Smooth muscle cell (in vitro differentiated cells): ENCODE data around the gene TUB. TPM values are rescaled to one million over a fixed set of nuclear protein-coding genes. Genes with fewer than 3 reads are reported as not detected.

Experiments used
- DNase-seq: peaks from one replicate; lab custom pipeline; 2025; ENCODE audit not compliant: unreplicated experiment; lab: John Stamatoyannopoulos, UW
- H2AFZ ChIP-seq: fragments of 200-600 bp; sonication (generic); 2 replicates; pipeline ENCODE4 v1.6.0; 2016; ENCODE audit warnings: antibody characterized with exemption, low read depth, mild to moderate bottlenecking
- H3F3A ChIP-seq: fragments of 200-600 bp; sonication (generic); 2 replicates; pipeline ENCODE4 v1.6.0; 2017; ENCODE audit warnings: antibody characterized with exemption, low read depth
- H3K27ac ChIP-seq: fragments of 200-600 bp; sonication (generic); 2 replicates; pipeline ENCODE4 v1.5.1; 2016; ENCODE audit warnings: low read depth, mild to moderate bottlenecking
- H3K27me3 ChIP-seq: fragments of 200-600 bp; sonication (generic); 2 replicates; pipeline ENCODE4 v1.6.1; 2016; ENCODE audit warnings: low read depth, mild to moderate bottlenecking
- H3K36me3 ChIP-seq: fragments of 200-600 bp; sonication (generic); 2 replicates; pipeline ENCODE4 v1.5.1; 2016; ENCODE audit warnings: low read depth
- H3K4me1 ChIP-seq: fragments of 200-600 bp; sonication (generic); 2 replicates; pipeline ENCODE4 v1.5.1; 2016; ENCODE audit warnings: low read depth
- H3K4me2 ChIP-seq: fragments of 200-600 bp; sonication (generic); 2 replicates; pipeline ENCODE4 v1.6.0; 2016; ENCODE audit warnings: mild to moderate bottlenecking
- H3K4me3 ChIP-seq: fragments of 200-600 bp; sonication (generic); 2 replicates; pipeline ENCODE4 v1.5.1; 2016; ENCODE audit warnings: mild to moderate bottlenecking
- H3K79me2 ChIP-seq: fragments of 200-600 bp; sonication (generic); 2 replicates; pipeline ENCODE4 v1.6.0; 2016; ENCODE audit warnings: low read depth, mild to moderate bottlenecking
- H3K9ac ChIP-seq: fragments of 200-600 bp; sonication (generic); 2 replicates; pipeline ENCODE4 v1.6.0; 2016; ENCODE audit warnings: low read depth
- H3K9me3 ChIP-seq: fragments of 200-600 bp; sonication (generic); replicated peaks from 2 replicates; pipeline ENCODE4 v1.5.1; 2016; ENCODE audit warnings: low read depth
- H4K20me1 ChIP-seq: fragments of 200-600 bp; sonication (generic); 2 replicates; pipeline ENCODE4 v1.6.0; 2016; ENCODE audit warnings: low read depth
- CTCF ChIP-seq: fragments of 200-600 bp; sonication (generic); IDR thresholded peaks from 2 replicates; pipeline ENCODE4 v1.5.1; 2017; ENCODE audit warnings: borderline replicate concordance, mild to moderate bottlenecking, antibody characterized with exemption; ENCODE audit not compliant: insufficient read depth, poor library complexity, severe bottlenecking
- WGBS: methylation state at CpG from one replicate; pipeline ENCODE4 v1.1.7; 2016; ENCODE audit warnings: low lambda C conversion rate; 5-methylcytosine and 5-hydroxymethylcytosine counted together
- polyA plus RNA-seq: library from polyadenylated mRNA; unstranded; fragments of >200 nt; fragmentation: Nextera tagmentation; extraction: Ambion mirVana; gene quantifications from 2 replicates; pipeline ENCODE4 v1.2.1, GENCODE V29; 2016
- total RNA-seq: library from RNA; depleted of rRNA; stranded (reverse); fragments of >200 nt; gene quantifications from 2 replicates; pipeline ENCODE4 v1.2.3, GENCODE V29; 2014

Gene TUB
- total and polyA plus RNA-seq, 2 experiments from 2014 or later: 6.0 to 9.5 TPM

GRCh38 chr11:8032576-8033304, 48.3 kb upstream of the TUB start:
- no peak for DNase-seq
- Histone ChIP-seq H3K4me3 (no peak overlapping the region), H3K27ac (no peak overlapping the region), H4K20me1 (no peaks in the 10 kb centered on the region), H2AFZ (peak overlapping the region; percentile 91), H3K4me1 (peaks cover 3% of the 10 kb centered on the region), H3K79me2 (no peaks in the 10 kb centered on the region), H3F3A (no peaks in the 10 kb centered on the region), H3K27me3 (peaks cover 20% of the 10 kb centered on the region), H3K9me3 (no peaks in the 10 kb centered on the region), H3K9ac (no peak overlapping the region), H3K4me2 (peak overlapping the region; percentile 77), H3K36me3 (no peaks in the 10 kb centered on the region)
- no peak for TF ChIP-seq CTCF
- WGBS: 53% methylated on average over 20 of the region's 20 CpGs

DNA sequence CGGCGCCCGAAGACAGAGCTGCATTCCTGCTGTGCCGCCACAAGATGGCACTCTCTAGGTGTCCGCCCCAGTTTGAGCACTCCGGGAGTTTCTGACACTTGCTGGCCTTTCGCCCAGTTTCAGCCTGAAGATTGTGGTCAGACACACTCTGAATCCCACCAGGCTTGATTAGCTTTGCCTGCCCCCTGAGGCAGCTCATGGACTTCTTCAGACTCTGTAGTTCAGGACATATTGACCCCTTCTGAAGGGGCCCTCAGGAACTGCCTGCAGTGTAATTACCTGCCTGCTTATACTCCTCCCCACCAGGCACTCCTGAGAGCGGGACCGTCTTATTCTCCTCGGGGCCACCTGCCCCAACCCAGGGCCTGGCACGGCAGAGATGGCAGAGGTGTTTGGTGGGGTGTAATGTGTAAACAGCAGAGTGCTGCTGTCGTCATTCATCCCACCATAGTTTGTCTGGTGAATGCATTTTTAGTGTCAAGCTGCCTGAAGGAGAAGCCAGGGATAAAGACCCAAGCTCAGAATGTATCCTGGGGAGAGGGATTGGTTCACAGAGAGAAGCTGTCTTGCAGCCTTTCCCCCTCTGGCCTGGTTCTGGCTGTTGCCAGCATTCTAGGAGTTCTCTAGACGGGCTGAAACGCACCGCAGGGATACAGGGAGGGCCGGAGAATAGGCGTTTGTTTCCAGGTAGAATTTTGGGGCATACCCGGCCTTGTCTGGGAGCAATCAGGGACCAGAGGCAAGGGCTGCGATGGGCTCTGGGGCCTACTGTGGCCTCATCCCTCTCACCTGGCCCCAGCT, 47.5 kb upstream of the TUB start:
- no peaks in the 10 kb centered on the region for H3F3A ChIP-seq
- no peaks in the 10 kb centered on the region for H3K36me3 ChIP-seq
- peak overlapping the region; percentile 91 for H2AFZ ChIP-seq
- peaks cover 3% of the 10 kb centered on the region for H3K4me1 ChIP-seq
- H3K9me3 ChIP-seq: no peaks in the 10 kb centered on the region
- H3K27ac ChIP-seq: no peak overlapping the region
- DNase-seq: peak; percentile 37
- no peaks in the 10 kb centered on the region for H4K20me1 ChIP-seq
- H3K79me2 ChIP-seq: no peaks in the 10 kb centered on the region
- H3K9ac ChIP-seq: no peak overlapping the region
- H3K4me2 ChIP-seq: peak overlapping the region; percentile 77
- H3K27me3 ChIP-seq: peaks cover 13% of the 10 kb centered on the region
- WGBS: 50% methylated on average over 17 of the region's 19 CpGs
- no peak overlapping the region for H3K4me3 ChIP-seq
- TF ChIP-seq CTCF: peak; percentile 80

GRCh38 chr11:8034106-8034585, 46.9 kb upstream of the TUB start:
- Histone ChIP-seq H3F3A (no peaks in the 10 kb centered on the region), H3K27ac (no peak overlapping the region), H2AFZ (no peak overlapping the region), H3K9ac (no peak overlapping the region), H3K4me3 (no peak overlapping the region), H3K79me2 (no peaks in the 10 kb centered on the region), H3K9me3 (no peaks in the 10 kb centered on the region), H3K4me1 (peaks cover 3% of the 10 kb centered on the region), H4K20me1 (no peaks in the 10 kb centered on the region), H3K36me3 (no peaks in the 10 kb centered on the region), H3K4me2 (no peak overlapping the region), H3K27me3 (peaks cover 11% of the 10 kb centered on the region)
- no peak for TF ChIP-seq CTCF
- DNase-seq: no peak
- WGBS: 91% methylated on average over 3 of the region's 3 CpGs
